ELR (cell line): ENCODE measurements around the gene DPP6.
"Not testable (repeated sequence)": the region's sequence is repeated elsewhere in the genome, so short reads cannot be mapped to it uniquely, and the experiment has no call there.

Experiments
- DNase-seq: peaks from one replicate; pipeline ENCODE4 v3.0.0-alpha.2; 2015; ENCODE audit warnings: low read depth

Gene DPP6

DNA sequence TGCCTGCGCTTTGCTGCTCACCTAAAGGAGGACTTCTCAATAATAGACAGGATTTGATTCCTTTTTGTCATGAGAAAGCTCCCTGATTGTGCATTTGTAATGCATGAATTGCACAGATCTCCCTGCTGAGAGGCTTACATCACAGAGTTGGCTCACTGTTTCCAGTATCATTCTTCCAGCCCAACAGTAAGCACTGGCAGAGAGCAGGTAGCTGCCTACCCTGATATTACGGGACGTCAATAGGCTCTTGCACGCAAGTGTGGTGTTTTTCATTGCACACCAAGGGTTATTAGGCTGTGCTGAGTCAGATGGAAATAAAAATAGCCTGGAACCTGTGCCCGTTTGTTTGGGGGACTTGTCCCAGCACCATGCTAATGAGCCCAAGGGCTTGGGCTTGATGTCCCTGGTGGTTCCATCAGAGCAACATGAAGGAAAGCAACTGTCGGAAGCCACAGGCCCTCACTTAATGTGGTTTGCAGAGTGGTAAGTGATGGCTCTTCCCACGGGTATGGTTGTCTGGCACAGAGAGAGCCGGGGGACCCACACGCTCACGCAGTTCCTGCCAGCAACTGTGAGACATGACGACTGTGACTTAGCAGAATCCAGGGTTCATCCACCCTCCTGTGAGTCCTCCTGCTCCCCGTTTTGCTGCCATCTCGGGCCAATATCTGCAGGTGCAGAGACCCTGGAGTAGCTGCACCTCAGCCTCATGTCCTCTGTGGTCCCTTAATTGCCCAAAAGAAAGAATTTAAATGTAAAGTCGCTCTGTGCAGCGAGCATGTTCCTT lies 20.4 kb downstream of the DPP6 start:
- DNase-seq: not testable (repeated sequence)

DNA sequence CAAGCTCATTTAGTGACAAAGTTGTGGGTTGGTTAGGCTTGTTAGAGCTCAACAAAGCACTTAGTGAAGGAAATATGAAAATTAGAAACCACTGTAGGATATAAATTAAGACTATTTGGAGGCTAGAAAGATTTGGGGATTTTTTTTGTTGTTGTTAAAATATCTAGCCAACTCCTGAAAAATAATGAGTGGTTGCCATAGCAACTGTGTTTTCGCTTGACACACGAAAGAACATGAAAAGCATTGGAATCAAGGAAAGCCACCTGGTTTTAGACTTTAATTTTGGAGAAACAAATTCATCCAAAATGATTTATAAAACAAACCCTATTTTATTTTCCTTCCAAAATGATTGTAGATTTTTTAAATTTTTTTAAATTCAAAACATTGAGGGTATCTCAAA lies 26.3 kb downstream of the DPP6 start:
- not testable (repeated sequence) for DNase-seq

DNA sequence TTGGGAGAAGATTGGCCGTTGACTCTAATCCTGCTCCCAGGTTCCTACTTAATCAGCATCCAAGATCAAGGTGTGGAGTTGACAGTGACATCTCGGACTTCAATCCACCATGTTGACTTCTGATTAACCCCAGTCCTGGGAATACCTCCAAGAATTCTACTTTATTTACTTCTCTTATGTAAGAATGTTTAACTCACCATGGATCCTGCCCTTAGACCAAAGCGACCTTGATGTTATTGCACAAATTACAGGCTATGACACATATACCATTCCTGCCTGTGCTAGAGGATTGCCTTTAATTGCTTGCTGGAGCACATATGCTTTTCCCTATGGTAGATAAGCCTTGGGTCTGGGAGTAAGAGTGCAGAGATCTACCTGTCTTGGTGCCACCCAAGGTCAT lies 28.1 kb downstream of the DPP6 start:
- DNase-seq: not testable (repeated sequence)

- DNase-seq: not testable (repeated sequence)
Measured at GRCh38 chr7:154087037-154087725, 35.0 kb downstream of the DPP6 start.

GRCh38 chr7:154092093-154092492 lies 39.9 kb downstream of the DPP6 start:
- DNase-seq: not testable (repeated sequence)

GRCh38 chr7:154095201-154095600 lies 43.0 kb downstream of the DPP6 start:
- DNase-seq: not testable (repeated sequence)

- not testable (repeated sequence) for DNase-seq
Measured at GRCh38 chr7:154105063-154105462, 52.9 kb downstream of the DPP6 start.

DNA sequence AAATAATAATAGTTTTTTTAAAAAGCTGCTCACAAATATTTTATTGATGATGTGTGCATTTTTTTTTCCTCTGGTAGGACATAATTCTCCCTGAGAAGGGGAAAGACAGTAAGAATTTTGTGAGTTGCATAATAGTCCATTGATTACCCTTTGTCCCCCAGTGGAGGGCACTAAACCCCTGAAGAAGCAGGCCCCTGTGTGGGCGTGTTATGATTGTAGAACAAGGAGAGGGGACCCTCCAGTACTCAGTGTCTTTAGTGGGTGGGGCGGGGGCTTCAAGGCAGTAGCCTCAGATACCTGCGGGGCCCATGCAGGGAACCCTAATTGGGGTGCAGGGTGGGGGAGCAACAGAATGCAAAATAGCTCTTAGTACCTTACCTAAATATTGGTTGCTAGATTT lies 57.4 kb downstream of the DPP6 start:
- DNase-seq: not testable (repeated sequence)

GRCh38 chr7:154113732-154114351 lies 61.6 kb downstream of the DPP6 start:
- DNase-seq: not testable (repeated sequence)

GRCh38 chr7:154117411-154118390 lies 65.5 kb downstream of the DPP6 start:
- DNase-seq: not testable (repeated sequence)

DNA sequence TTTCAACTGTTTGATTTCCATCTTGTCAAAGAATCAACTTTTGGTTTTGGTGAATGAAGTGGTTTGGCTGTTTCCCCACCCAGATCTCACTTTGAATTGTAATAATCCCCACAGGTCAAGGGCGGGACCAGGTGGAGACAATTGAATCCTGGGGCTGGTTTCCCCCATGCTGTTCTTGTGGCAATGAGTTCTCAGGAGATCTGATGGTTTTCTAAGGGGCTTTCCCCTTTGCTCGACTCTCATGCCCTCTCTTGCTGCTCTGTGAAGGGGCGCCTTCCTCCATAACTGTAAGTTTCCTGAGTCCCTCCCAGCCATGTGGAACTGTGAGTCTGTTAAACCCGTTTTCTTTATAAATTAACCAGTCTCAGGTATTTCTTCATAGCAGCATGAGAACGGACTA lies 68.6 kb downstream of the DPP6 start:
- not testable (repeated sequence) for DNase-seq

- DNase-seq: not testable (repeated sequence)
Measured at GRCh38 chr7:154122720-154123119, 70.5 kb downstream of the DPP6 start.

- DNase-seq: not testable (repeated sequence)
Measured at GRCh38 chr7:154123397-154123796, 71.2 kb downstream of the DPP6 start.

- not testable (repeated sequence) for DNase-seq
Measured at GRCh38 chr7:154129142-154129541, 76.9 kb downstream of the DPP6 start.

- DNase-seq: not testable (repeated sequence)
Measured at GRCh38 chr7:154132617-154133016, 80.4 kb downstream of the DPP6 start.

GRCh38 chr7:154133703-154134277 lies 81.6 kb downstream of the DPP6 start:
- DNase-seq: not testable (repeated sequence)

DNA sequence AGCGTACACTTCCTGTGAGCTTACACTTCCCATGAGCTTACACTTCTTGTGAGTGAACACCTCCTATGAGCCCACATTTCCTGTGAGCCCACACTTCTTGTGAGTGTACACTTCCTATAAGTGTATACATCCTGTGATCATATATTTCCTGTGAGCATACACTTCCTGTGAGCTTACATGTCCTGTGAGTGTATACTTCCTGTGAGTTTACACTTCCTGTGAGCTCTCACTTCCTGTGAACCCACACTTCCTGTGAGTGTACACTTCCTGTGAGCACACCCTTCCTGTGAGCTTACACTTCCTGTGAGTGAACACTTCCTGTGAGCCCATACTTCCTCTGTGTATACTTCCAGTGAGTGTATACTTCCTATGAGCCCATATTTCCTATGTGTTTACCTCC lies 82.5 kb downstream of the DPP6 start:
- not testable (repeated sequence) for DNase-seq

DNA sequence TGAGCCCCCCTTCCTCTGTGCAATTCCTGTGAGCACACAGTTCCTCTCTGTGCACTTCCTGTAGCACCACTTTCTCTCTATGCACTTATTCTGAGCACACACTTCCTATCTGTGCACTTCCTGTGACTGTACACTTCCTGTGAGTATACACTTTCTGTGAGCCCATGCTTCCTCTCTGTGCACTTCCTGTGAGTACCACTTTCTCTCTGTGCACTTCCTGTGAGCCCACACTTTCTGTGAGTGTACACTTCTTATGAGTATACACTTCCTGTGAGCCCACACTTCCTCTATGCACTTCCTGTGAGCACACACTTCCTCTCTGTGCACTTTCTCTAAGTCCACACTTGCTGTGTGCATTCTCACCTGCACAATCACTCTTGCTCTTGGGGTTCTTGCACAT lies 83.4 kb downstream of the DPP6 start:
- DNase-seq: not testable (repeated sequence)

DNA sequence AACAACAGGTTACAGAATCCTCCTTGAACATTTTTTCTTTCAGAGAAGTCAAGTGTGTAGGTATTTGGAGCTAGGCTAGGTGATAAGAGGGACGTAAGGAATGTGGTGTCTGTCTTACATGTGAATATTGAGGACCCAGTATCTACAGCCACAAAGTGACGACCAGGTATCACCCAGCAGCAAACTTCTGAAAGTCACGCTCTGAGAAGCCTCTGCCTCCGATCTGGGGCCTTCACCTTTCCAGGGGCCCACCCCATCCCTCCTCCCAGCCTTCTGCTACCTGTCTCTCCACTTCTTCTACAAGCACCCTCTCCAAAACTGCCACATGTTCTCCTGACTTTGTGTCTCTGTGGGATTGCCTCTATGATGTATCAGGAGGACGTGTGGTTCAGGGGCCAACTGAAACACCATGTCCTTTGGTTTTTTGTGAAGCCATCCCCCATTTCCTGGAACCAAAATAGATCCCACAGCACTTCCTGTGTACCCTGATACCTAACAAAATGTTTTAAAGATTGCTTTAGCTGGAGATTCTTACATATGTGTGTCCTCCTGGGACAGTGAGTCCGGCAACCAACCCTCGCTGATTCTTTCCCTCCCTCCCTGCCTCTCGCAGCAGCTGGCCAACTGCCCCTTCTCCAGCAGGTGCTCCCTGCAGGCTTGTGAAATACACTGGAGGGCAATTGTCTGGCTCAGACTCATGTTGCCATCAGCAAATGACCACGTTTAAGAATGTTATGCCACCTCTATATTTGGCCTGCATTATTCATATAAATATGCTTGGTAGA lies 93.9 kb downstream of the DPP6 start:
- not testable (repeated sequence) for DNase-seq

GRCh38 chr7:154146707-154147038 lies 94.5 kb downstream of the DPP6 start:
- DNase-seq: not testable (repeated sequence)
